Measurements from ENCODE around the gene DSEL. TPM values are rescaled to one million over a fixed set of nuclear protein-coding genes. Genes with fewer than 3 reads are reported as not detected.

Gene DSEL
- total and polyA plus RNA-seq, 2 of the 8 experiments (the other 6 are each of a cell fraction or from before 2014, with no cell fraction given) = 3.0 to 22.8 TPM

DNA sequence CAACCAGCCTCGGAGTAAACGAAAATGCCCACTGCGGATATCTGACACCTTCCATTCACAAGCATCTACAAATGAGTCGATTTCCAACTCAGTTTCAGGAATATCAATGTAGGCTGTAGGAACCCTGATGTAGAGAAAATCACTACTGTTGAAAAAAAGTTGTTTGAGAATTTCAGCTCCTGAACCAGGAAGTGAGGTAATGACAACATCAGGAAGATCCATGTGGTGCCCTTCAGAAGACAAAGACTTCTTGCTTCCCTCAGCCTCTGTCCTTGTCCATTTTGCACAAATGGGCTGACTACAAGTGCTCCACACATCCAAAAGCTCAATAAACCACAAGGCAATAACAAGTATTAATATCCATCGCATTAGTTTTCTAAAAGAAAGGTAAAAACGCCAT is 4.7 kb downstream of the DSEL start (continued):
- TF ChIP-seq, protein P1, sequence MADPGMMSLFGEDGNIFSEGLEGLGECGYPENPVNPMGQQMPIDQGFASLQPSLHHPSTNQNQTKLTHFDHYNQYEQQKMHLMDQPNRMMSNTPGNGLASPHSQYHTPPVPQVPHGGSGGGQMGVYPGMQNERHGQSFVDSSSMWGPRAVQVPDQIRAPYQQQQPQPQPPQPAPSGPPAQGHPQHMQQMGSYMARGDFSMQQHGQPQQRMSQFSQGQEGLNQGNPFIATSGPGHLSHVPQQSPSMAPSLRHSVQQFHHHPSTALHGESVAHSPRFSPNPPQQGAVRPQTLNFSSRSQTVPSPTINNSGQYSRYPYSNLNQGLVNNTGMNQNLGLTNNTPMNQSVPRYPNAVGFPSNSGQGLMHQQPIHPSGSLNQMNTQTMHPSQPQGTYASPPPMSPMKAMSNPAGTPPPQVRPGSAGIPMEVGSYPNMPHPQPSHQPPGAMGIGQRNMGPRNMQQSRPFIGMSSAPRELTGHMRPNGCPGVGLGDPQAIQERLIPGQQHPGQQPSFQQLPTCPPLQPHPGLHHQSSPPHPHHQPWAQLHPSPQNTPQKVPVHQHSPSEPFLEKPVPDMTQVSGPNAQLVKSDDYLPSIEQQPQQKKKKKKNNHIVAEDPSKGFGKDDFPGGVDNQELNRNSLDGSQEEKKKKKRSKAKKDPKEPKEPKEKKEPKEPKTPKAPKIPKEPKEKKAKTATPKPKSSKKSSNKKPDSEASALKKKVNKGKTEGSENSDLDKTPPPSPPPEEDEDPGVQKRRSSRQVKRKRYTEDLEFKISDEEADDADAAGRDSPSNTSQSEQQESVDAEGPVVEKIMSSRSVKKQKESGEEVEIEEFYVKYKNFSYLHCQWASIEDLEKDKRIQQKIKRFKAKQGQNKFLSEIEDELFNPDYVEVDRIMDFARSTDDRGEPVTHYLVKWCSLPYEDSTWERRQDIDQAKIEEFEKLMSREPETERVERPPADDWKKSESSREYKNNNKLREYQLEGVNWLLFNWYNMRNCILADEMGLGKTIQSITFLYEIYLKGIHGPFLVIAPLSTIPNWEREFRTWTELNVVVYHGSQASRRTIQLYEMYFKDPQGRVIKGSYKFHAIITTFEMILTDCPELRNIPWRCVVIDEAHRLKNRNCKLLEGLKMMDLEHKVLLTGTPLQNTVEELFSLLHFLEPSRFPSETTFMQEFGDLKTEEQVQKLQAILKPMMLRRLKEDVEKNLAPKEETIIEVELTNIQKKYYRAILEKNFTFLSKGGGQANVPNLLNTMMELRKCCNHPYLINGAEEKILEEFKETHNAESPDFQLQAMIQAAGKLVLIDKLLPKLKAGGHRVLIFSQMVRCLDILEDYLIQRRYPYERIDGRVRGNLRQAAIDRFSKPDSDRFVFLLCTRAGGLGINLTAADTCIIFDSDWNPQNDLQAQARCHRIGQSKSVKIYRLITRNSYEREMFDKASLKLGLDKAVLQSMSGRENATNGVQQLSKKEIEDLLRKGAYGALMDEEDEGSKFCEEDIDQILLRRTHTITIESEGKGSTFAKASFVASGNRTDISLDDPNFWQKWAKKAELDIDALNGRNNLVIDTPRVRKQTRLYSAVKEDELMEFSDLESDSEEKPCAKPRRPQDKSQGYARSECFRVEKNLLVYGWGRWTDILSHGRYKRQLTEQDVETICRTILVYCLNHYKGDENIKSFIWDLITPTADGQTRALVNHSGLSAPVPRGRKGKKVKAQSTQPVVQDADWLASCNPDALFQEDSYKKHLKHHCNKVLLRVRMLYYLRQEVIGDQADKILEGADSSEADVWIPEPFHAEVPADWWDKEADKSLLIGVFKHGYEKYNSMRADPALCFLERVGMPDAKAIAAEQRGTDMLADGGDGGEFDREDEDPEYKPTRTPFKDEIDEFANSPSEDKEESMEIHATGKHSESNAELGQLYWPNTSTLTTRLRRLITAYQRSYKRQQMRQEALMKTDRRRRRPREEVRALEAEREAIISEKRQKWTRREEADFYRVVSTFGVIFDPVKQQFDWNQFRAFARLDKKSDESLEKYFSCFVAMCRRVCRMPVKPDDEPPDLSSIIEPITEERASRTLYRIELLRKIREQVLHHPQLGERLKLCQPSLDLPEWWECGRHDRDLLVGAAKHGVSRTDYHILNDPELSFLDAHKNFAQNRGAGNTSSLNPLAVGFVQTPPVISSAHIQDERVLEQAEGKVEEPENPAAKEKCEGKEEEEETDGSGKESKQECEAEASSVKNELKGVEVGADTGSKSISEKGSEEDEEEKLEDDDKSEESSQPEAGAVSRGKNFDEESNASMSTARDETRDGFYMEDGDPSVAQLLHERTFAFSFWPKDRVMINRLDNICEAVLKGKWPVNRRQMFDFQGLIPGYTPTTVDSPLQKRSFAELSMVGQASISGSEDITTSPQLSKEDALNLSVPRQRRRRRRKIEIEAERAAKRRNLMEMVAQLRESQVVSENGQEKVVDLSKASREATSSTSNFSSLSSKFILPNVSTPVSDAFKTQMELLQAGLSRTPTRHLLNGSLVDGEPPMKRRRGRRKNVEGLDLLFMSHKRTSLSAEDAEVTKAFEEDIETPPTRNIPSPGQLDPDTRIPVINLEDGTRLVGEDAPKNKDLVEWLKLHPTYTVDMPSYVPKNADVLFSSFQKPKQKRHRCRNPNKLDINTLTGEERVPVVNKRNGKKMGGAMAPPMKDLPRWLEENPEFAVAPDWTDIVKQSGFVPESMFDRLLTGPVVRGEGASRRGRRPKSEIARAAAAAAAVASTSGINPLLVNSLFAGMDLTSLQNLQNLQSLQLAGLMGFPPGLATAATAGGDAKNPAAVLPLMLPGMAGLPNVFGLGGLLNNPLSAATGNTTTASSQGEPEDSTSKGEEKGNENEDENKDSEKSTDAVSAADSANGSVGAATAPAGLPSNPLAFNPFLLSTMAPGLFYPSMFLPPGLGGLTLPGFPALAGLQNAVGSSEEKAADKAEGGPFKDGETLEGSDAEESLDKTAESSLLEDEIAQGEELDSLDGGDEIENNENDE (IDR thresholded peaks at IDR 0.05; ENCODE audit: insufficient replicate concordance, low read length) = no peak
- no peak for TF ChIP-seq BCL11A (IDR thresholded peaks at IDR 0.05; ENCODE audit: low read depth in 2 of 2, low read length in 2 of 2)
- TF ChIP-seq CHD1 (IDR thresholded peaks at IDR 0.05; ENCODE audit: low read depth, low read length) = no peak
- TF ChIP-seq EZH2 (IDR thresholded peaks at IDR 0.05; ENCODE audit: low read depth, low read length, severe bottlenecking) = no peak
- TF ChIP-seq FOSL1 (IDR thresholded peaks at IDR 0.05; ENCODE audit: insufficient read depth, low read depth, low read length) = no peak

Measured in H1 (cell line).